ENCODE results near the gene ARID1A. TPM values are rescaled to one million over a fixed set of nuclear protein-coding genes. Genes with fewer than 3 reads are reported as not detected.

Gene ARID1A
- total RNA-seq, 1 donor from 2014 or later = 155 TPM

GRCh38 chr1:26789612-26789865 is 93.7 kb downstream of the ARID1A start:
- no peak for DNase-seq (ENCODE audit: low read depth, low spot score)
- H3K27me3 Mint-ChIP-seq (ENCODE audit: low read depth) = peaks cover 14% of the 10 kb centered on the region
- no peak overlapping the region for H3K27ac Mint-ChIP-seq (ENCODE audit: unreplicated experiment)
- H3K9me3 Mint-ChIP-seq = no peaks in the 10 kb centered on the region
- TF ChIP-seq CTCF (conservative IDR thresholded peaks at IDR 0.05) = no peak
- no peaks in the 10 kb centered on the region for H3K36me3 Mint-ChIP-seq (ENCODE audit: low read depth)
- peak overlapping the region; percentile 25 for H3K4me3 Mint-ChIP-seq
- H3K4me1 Mint-ChIP-seq = peaks cover 42% of the 10 kb centered on the region

- H3K4me3 Mint-ChIP-seq = peak overlapping the region; percentile 58
- H3K27me3 Mint-ChIP-seq (ENCODE audit: low read depth) = peaks cover 14% of the 10 kb centered on the region
- H3K27ac Mint-ChIP-seq (ENCODE audit: unreplicated experiment) = no peak overlapping the region
- no peaks in the 10 kb centered on the region for H3K36me3 Mint-ChIP-seq (ENCODE audit: low read depth)
- no peak for TF ChIP-seq CTCF (conservative IDR thresholded peaks at IDR 0.05)
- peaks cover 39% of the 10 kb centered on the region for H3K4me1 Mint-ChIP-seq
- no peaks in the 10 kb centered on the region for H3K9me3 Mint-ChIP-seq
- DNase-seq (ENCODE audit: low read depth, low spot score) = no peak
Observed at GRCh38 chr1:26789931-26790330, 94.1 kb downstream of the ARID1A start.

DNA sequence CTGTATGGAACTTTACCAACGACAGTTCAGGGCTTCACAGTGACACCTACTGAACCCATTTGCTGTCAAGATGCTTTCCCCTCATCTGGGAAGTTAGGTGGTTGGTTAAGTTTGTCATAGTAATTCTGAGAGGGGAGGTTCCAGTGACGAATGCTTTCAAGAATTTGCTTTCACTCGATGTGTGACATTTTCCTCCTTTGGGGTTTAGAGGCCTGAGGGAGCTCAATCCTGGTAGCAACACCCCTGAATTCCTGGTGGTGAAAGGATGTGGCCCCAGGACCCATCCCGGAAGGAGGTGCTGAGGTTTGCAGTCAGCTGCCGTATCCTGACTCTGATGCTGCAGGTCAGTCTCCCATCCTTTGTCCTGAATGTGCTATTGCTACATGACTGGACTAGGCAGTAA is 94.7 kb downstream of the ARID1A start:
- TF ChIP-seq CTCF (conservative IDR thresholded peaks at IDR 0.05) = no peak
- H3K27me3 Mint-ChIP-seq (ENCODE audit: low read depth) = peaks cover 14% of the 10 kb centered on the region
- peaks cover 32% of the 10 kb centered on the region for H3K4me1 Mint-ChIP-seq
- H3K27ac Mint-ChIP-seq (ENCODE audit: unreplicated experiment) = no peak overlapping the region
- H3K36me3 Mint-ChIP-seq (ENCODE audit: low read depth) = no peaks in the 10 kb centered on the region
- H3K9me3 Mint-ChIP-seq = no peaks in the 10 kb centered on the region
- DNase-seq (ENCODE audit: low read depth, low spot score) = no peak
- H3K4me3 Mint-ChIP-seq = peak overlapping the region; percentile 71

DNA sequence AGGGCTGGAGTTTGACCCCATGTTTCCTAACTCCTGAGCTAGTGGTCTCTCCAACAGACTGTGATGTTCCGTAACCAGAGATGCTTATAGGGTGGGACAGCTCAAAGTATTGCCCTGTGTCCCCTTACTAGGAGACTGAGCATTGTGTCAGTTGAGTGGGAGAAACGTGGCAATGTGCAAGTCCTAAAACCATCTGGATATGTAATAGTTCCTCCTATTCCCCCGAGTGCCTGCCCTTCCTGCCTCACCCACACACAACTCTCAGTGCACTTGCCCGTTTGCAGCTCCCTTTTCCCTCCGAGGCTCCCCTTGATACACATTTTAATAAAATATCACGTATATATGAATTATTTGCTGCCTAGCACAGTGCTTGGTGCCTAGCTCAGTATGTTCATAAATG is 95.3 kb downstream of the ARID1A start:
- TF ChIP-seq CTCF (conservative IDR thresholded peaks at IDR 0.05) = no peak
- no peak for DNase-seq (ENCODE audit: low read depth, low spot score)
- Mint-ChIP-seq H3K27ac (ENCODE audit: unreplicated experiment) (no peak overlapping the region), H3K4me1 (peaks cover 26% of the 10 kb centered on the region), H3K36me3 (ENCODE audit: low read depth) (no peaks in the 10 kb centered on the region), H3K9me3 (no peaks in the 10 kb centered on the region), H3K4me3 (peak overlapping the region; percentile 71), H3K27me3 (ENCODE audit: low read depth) (peaks cover 12% of the 10 kb centered on the region)

GRCh38 chr1:26791626-26792025 is 95.8 kb downstream of the ARID1A start:
- Mint-ChIP-seq H3K4me3 (peak overlapping the region; percentile 71), H3K27me3 (ENCODE audit: low read depth) (peaks cover 11% of the 10 kb centered on the region), H3K4me1 (peaks cover 22% of the 10 kb centered on the region), H3K9me3 (no peaks in the 10 kb centered on the region), H3K27ac (ENCODE audit: unreplicated experiment) (no peak overlapping the region), H3K36me3 (ENCODE audit: low read depth) (no peaks in the 10 kb centered on the region)
- no peak for TF ChIP-seq CTCF (conservative IDR thresholded peaks at IDR 0.05)
- DNase-seq (ENCODE audit: low read depth, low spot score) = no peak

GRCh38 chr1:26792924-26793323 is 97.1 kb downstream of the ARID1A start:
- H3K9me3 Mint-ChIP-seq = no peaks in the 10 kb centered on the region
- no peak for TF ChIP-seq CTCF (conservative IDR thresholded peaks at IDR 0.05)
- H3K27me3 Mint-ChIP-seq (ENCODE audit: low read depth) = peaks cover 2% of the 10 kb centered on the region

More at GRCh38 chr1:26792924-26793323, 97.1 kb downstream of the ARID1A start:
- no peak for DNase-seq (ENCODE audit: low read depth, low spot score)
- peak overlapping the region; percentile 16 for H3K4me3 Mint-ChIP-seq
- peak overlapping the region; percentile 0 for H3K27ac Mint-ChIP-seq (ENCODE audit: unreplicated experiment)
- no peaks in the 10 kb centered on the region for H3K36me3 Mint-ChIP-seq (ENCODE audit: low read depth)
- peaks cover 12% of the 10 kb centered on the region for H3K4me1 Mint-ChIP-seq

All from neural crest cell (in vitro differentiated cells).